Stimulated activated memory B cell treated with anti-CD40 and anti-IgM and Interleukin-4, amounts not matched to agents 10 μg/mL and 1 μg/mL and 100 μg/mL, for 72 hours (primary cell): ENCODE data around the gene PFKP.
A peak's percentile ranks its signal among the peaks of the same experiment; 100 is the strongest.

Experiments used
- ATAC-seq: fragments of 150-1000 bp; cut with Tn5 transposase; 2 replicates; pipeline ENCODE4 v1.10.0; 2021
- H3K27ac Mint-ChIP-seq: one replicate; pipeline ENCODE4 v1.8.0; 2022; ENCODE audit warnings: mild to moderate bottlenecking, mixed read lengths
- H3K27me3 Mint-ChIP-seq: one replicate; pipeline ENCODE4 v1.8.0; 2022; ENCODE audit warnings: mixed read lengths
- H3K36me3 Mint-ChIP-seq: one replicate; pipeline ENCODE4 v1.8.0; 2022; ENCODE audit warnings: mixed read lengths
- H3K4me1 Mint-ChIP-seq: one replicate; pipeline ENCODE4 v1.8.0; 2022; ENCODE audit warnings: mixed read lengths
- H3K4me3 Mint-ChIP-seq: one replicate; pipeline ENCODE4 v1.8.0; 2022; ENCODE audit warnings: mild to moderate bottlenecking, moderate library complexity, mixed read lengths
- H3K9me3 Mint-ChIP-seq: one replicate; pipeline ENCODE4 v1.8.0; 2022; ENCODE audit warnings: mixed read lengths

Gene PFKP

DNA sequence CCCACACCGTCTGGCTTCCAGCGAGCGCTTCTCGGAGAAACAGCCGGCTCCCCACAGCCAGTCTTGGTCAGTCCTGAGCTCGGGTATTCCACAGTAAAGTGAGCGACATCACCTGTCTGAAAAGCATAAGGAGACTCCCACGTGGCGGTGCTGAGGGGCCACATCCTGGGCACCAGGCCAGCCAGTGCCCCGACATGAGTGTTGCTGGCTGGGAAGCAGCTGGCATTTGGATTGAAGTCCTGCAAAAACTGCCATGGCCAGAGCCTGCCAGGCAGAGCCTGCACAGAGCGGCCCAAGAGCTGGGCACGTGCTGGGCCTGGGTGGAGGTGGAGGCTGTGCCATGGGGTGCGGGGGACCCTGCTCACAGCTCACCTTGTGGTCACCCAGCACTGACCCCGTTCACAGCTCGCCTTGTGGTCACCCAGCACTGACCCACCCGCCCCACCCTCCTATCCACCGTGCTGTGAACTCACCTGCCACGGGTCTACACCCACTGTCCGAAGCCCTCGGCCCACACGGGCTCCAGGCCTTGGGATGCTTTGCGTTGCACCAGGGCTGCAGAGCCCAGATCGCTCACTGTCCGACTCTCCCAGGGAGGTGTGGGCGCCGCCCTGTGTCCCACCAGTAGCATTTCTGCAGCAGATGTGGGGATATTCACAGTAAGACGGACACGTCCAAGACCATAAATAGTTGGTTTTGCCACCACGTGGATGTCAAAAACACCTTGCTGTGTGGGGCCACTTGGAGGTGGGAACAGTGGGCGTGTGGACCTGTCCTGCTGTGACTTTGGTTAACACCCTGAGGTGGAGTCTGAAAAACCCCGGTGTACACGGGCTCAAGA lies 56.4 kb downstream of the PFKP start:
- ATAC-seq, result no peak
- H3K27ac Mint-ChIP-seq, result no peak overlapping the region
- H3K4me3 Mint-ChIP-seq, result no peak overlapping the region
- H3K27me3 Mint-ChIP-seq, result no peaks in the 10 kb centered on the region
- peaks cover 56% of the 10 kb centered on the region for H3K36me3 Mint-ChIP-seq
- H3K9me3 Mint-ChIP-seq, result no peaks in the 10 kb centered on the region
- H3K4me1 Mint-ChIP-seq, result peaks cover 5% of the 10 kb centered on the region

DNA sequence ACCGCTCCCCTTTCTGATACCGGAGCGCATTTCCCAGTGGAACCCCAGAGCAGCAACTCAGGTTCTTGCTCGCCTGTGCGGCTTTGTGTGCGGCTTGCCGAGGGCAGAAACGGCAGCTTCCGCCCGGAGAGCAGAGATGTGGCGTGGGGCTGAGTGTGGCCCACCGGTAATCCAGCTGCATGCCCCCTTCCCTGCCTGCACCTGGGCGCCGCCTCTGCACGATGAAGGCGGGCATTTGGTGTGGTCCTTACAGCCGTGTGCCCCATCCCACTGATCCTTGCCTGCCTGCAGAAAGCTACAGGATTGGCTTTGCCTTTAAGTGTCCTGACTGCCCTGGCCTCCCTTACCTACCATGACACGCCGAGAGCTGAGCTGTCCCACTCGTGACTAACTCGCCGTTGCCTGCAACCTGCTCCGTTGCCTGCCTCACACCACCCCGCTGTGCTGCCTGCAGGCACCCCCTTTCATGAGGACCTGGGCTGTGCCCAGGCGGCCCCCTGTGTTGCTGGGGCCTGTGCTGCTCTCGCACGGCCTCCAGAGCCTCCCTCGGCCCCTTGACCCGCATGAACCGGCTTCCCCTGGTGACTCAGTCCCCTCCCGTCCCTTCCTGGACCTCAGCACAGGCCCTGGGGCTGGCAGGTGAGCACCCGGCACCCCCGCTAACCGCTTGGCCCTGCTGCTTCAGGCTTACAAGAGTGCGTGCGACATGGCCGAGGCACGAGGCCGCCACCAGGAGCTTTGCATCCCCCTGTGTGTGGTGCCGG lies 57.2 kb downstream of the PFKP start:
- H3K36me3 Mint-ChIP-seq, result peaks cover 61% of the 10 kb centered on the region
- H3K27ac Mint-ChIP-seq, result no peak overlapping the region

DNA sequence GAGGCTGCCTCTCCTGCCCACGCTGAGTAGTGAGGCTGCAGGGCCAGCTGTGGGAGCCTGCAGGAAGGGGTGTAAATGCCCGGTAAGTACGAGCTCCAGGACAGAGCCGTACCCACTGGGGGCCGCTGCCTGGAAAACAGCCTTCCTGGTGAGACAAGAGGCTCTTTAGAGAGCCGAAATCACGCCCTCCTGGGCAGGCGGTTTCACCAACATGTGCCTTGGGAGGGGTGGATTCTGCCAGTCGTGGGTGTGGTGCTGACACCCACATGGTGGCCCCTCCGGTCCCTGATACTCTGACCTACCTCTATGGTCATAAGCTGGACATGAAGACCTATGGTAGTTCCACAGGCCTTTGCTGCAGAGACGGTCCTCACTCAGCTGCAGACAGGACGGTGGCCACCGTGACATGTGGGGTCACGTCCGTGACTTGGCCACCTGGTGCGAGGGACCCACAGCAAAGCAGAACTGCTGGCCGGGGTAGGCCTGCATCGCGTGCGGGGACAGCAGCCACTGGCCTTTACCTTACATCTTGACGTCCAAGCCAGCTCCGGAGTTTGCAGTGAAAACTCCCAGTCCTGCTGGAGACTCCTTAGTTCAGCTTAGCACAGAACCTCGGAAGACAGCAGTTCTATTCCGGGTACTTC lies 58.3 kb downstream of the PFKP start:
- Mint-ChIP-seq H3K4me3 (no peak overlapping the region), H3K4me1 (peaks cover 5% of the 10 kb centered on the region), H3K9me3 (no peaks in the 10 kb centered on the region), H3K27me3 (no peaks in the 10 kb centered on the region), H3K27ac (no peak overlapping the region), H3K36me3 (peaks cover 62% of the 10 kb centered on the region)
- ATAC-seq, result peak; percentile 14

More for the DNA sequence above, 57.2 kb downstream of the PFKP start:
- Mint-ChIP-seq H3K9me3 (no peaks in the 10 kb centered on the region), H3K27me3 (no peaks in the 10 kb centered on the region), H3K4me3 (no peak overlapping the region), H3K4me1 (peaks cover 5% of the 10 kb centered on the region)
- no peak for ATAC-seq

DNA sequence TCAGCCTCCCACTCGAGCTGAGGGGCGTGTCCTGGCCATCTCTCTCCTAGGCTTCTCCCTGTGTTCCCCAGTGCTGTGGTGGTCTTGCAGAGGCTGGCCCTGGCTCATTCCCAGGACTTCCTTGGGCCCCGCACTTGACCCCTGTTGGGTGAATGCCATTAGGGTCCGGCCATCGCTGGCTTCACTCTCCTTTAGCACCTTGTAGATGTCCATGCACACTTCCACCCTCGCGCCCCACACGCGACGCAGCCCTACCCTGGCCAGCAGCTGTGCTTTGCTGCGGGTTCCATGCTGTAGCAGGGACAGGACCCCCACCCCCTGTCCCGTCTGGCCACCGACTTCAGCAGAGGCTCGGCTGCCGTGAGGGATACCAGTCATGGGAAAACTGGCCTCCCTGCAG lies 58.9 kb downstream of the PFKP start:
- Mint-ChIP-seq H3K4me1 (peaks cover 5% of the 10 kb centered on the region), H3K36me3 (peaks cover 61% of the 10 kb centered on the region), H3K27me3 (no peaks in the 10 kb centered on the region), H3K27ac (no peak overlapping the region), H3K9me3 (no peaks in the 10 kb centered on the region), H3K4me3 (no peak overlapping the region)
- ATAC-seq, result no peak

DNA sequence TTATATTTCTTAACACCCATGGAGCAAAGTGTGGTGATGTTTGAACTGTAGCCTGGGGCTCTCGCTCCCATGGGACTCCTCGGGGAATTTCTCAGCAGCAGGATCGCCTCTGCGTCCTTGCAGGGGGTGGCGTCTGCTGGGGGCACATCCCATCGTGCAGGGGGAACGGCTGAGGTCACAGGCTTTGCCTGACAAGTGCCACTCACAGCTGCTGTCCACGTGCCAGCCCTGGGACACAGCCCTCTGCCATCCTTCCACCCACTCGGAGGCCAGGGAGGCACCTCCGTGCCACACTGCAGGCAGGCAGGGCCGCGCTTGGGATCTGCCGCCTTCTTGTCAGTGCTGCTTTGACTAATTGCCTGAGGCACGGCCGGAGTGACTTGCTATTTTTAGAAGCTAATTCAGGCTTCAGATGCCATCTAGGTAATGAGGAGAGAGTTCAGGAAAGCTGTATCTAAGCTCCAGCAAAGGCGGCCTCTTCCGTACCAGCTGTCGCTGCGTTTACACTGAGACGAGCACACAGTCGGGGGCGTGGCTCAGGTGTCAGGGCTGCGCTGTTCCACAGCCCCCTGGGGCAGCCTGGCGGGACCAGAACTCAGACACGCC lies 59.5 kb downstream of the PFKP start:
- Mint-ChIP-seq H3K9me3 (no peaks in the 10 kb centered on the region), H3K27me3 (no peaks in the 10 kb centered on the region), H3K4me1 (peaks cover 5% of the 10 kb centered on the region), H3K36me3 (peaks cover 64% of the 10 kb centered on the region), H3K27ac (no peak overlapping the region), H3K4me3 (no peak overlapping the region)
- ATAC-seq, result no peak

DNA sequence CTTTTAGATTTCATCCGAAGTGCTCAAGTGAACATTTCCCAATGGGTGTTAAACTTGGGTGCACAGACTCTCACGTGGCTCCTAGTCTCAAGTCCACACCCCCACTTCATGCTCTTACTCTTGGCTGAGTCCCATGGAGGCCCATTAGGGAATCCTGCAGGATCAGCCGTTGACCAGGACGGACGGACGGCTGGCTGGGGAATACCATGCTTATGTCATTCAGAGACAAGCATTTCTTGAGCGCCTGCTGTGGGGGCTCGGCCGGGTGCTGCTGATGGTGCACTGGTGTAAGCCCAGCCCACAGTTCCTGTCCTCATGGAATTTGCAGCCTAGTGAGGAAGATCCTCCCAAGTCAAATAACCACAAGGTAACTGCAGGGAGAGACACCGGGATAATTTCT lies 60.6 kb downstream of the PFKP start:
- Mint-ChIP-seq H3K4me3 (no peak overlapping the region), H3K36me3 (peaks cover 64% of the 10 kb centered on the region), H3K27me3 (no peaks in the 10 kb centered on the region), H3K9me3 (no peaks in the 10 kb centered on the region), H3K27ac (no peak overlapping the region), H3K4me1 (peaks cover 5% of the 10 kb centered on the region)
- no peak for ATAC-seq

DNA sequence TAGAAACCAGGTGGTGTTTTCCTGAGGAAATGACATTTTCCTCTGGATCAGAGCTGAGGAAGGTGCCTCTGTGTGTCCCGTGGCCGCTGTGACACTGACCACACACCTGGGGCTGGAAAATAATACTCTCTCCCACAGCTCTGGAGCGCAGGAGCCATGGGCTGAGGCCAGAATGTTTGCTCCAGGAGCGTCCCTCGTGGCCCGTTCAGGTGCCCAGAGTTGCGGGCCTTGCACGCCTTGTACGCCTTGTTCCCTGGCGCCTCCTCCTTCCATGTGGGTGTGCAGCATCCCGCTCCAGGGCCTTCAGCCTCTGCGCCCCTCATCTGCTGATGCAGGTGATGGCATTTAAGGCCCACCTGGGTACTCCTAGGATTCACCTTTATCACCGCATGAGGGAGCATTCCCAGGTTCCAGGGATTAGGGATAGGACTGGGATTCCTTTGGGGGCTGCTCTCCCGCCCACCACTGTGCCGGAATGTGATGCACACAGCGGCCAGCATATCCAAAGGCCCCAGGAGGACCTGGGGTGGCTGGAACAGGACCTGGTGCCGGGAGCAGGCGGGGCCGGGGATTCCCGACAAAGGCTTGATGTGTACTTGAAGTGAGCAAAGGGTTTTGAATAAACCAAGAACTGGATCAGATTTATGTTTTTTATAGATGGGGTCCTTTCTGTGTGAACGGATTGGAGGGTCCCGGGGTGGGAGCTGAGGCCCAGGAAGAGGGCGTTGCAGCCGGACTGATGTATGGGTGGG lies 61.2 kb downstream of the PFKP start:
- peaks cover 5% of the 10 kb centered on the region for H3K4me1 Mint-ChIP-seq
- H3K9me3 Mint-ChIP-seq, result no peaks in the 10 kb centered on the region
- peaks cover 64% of the 10 kb centered on the region for H3K36me3 Mint-ChIP-seq
- no peak for ATAC-seq
- H3K27ac Mint-ChIP-seq, result no peak overlapping the region
- no peaks in the 10 kb centered on the region for H3K27me3 Mint-ChIP-seq
- H3K4me3 Mint-ChIP-seq, result no peak overlapping the region

DNA sequence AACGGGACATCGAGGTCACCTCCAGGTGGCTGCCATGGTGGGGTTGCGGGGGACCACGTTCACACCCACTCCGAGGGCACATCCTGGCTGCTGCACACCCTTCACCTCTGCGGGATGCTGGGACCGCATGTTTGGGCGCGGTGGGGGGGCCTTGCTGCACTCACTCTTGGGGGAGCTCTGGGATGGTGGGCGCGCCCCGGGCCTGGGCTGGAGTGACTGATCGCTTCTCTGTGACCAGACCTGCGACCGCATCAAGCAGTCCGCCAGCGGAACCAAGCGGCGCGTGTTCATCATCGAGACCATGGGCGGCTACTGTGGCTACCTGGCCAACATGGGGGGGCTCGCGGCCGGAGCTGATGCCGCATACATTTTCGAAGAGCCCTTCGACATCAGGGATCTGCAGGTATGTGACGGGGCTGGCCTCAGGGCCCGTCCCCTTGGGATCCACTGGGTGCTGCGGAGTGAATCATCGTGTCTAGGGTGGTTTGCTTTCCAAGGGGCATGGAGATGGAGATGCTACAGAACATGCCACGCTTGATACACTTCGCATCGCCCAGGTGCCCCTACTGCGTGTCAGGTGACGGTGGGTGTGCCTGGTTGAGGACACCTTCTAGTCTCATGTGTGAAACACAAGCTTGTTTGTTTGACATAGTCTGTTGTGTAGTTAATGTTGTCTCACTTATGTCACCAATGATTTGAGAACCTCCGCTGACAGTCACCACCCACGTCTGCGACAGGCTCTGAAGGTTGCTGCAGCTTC lies 62.4 kb downstream of the PFKP start:
- Mint-ChIP-seq H3K9me3 (no peaks in the 10 kb centered on the region), H3K27me3 (no peaks in the 10 kb centered on the region), H3K4me1 (peaks cover 5% of the 10 kb centered on the region), H3K27ac (no peak overlapping the region), H3K4me3 (no peak overlapping the region), H3K36me3 (peaks cover 68% of the 10 kb centered on the region)
- ATAC-seq, result peak; percentile 6

DNA sequence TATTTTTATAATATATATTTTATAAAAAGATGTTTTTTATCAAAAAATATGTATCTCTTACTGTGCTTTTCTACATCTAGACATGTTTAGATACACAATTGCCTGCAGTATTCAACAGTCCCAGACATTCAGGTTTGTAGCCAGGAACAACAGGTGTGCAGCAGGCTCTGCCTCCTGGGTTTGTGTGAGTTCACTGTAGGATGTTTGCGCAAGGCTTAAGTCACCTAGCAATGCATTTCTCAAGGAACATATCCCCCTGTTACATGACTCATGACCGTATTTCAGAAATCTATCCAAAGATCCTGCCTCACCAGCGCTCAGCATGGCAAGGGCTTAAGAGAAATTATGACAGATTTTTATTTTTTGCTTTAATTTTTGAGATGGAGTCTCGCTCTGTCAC lies 63.8 kb downstream of the PFKP start:
- Mint-ChIP-seq H3K36me3 (peaks cover 72% of the 10 kb centered on the region), H3K27me3 (no peaks in the 10 kb centered on the region), H3K9me3 (no peaks in the 10 kb centered on the region), H3K27ac (no peak overlapping the region), H3K4me3 (no peak overlapping the region), H3K4me1 (peaks cover 5% of the 10 kb centered on the region)
- no peak for ATAC-seq

DNA sequence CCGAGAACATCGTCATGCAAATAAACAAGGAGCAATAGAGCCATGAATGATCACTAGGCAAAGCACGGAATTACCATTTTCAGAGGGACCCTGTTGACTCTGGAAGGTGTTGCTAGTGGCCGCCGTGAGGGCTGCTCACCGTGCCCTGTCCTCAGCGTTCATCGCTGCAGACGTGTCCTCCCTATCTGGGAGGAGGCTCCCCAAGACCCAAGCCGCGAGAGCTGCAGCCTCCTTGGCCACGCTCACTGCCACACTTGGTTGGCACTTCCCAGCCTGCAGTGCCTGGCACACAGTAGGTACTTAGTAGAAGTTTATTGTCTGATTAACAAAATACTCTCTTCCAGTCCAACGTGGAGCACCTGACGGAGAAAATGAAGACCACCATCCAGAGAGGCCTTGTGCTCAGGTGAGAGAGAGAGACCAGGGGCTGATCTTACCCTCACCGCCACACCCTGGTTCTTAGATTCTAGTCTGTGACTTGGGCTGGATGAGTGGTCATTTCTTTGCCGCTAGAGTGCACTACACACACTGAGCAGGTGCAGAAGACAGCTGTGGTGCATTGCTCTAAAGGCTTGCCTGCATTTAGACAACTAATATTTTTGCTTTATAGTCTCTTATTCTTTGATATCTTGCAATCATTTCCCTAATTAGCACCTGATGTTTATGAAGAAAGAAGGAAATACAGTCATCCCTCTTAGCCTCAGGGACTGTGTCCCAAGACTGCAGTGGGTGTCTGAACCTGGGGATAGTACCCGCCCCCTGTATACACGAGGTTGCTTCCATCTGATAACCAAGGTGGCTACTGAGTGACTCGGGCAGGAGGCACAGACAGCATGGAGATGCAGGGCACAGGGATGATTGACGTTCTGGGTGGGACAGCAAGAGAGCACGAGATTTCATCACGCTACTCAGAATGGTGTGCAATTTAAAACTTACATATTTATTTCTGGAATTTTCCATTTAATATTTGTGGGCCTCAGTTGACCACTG lies 65.0 kb downstream of the PFKP start:
- no peak overlapping the region for H3K4me3 Mint-ChIP-seq
- H3K36me3 Mint-ChIP-seq, result peaks cover 84% of the 10 kb centered on the region
- no peaks in the 10 kb centered on the region for H3K4me1 Mint-ChIP-seq
- no peak for ATAC-seq
- no peak overlapping the region for H3K27ac Mint-ChIP-seq
- H3K9me3 Mint-ChIP-seq, result no peaks in the 10 kb centered on the region
- H3K27me3 Mint-ChIP-seq, result no peaks in the 10 kb centered on the region

DNA sequence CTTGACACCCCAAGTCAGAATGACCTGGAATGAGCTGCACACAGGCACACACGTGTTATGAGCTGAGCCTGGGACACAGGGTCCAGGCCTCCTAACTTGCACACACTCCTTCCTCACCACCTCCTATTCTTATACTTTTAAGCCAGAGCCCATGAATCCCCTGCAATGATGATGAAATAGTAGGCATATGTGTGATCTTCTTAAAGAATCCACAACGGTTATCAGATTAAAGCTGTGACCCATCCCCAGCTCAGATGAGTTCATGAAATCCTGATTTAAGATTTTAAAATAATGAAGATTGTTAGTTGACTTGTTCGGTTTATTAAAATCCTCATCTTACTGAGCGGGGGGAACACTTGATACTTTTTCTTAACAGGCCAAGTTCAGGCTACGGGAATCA lies 66.6 kb downstream of the PFKP start:
- Mint-ChIP-seq H3K36me3 (peaks cover 88% of the 10 kb centered on the region), H3K4me3 (no peak overlapping the region), H3K27me3 (no peaks in the 10 kb centered on the region), H3K4me1 (no peaks in the 10 kb centered on the region), H3K27ac (no peak overlapping the region), H3K9me3 (no peaks in the 10 kb centered on the region)
- ATAC-seq, result no peak

DNA sequence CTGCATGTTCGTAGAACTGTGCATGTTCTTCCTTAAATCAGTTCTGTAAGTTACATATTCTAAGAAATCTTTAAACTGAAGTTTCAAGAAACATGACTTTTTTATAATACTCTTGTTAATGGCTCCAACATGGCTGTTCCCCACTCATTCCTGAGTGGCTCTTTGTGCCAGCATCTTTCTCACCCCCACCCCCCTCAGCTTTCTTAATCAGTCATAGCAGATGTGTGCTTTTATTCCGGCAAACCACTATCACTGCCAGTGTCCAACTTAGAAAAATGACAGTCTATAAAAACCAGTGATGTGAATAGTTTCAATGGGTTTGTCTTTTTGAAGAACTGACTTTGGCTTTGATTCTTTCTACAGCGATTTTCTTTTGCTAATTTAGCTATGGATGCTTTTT lies 67.7 kb downstream of the PFKP start:
- Mint-ChIP-seq H3K27ac (no peak overlapping the region), H3K27me3 (no peaks in the 10 kb centered on the region), H3K36me3 (peaks cover 88% of the 10 kb centered on the region), H3K4me1 (no peaks in the 10 kb centered on the region), H3K9me3 (no peaks in the 10 kb centered on the region), H3K4me3 (no peak overlapping the region)
- no peak for ATAC-seq

DNA sequence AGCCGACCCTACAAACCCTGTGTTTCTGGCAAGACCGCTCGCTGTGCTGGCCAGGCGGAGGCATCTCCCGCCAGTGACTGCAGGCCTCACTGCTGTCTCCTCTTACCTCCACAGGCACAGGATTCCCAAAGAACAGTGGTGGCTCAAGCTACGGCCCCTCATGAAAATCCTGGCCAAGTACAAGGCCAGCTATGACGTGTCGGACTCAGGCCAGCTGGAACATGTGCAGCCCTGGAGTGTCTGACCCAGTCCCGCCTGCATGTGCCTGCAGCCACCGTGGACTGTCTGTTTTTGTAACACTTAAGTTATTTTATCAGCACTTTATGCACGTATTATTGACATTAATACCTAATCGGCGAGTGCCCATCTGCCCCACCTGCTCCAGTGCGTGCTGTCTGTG lies 69.0 kb downstream of the PFKP start:
- ATAC-seq, result no peak
- Mint-ChIP-seq H3K4me3 (no peak overlapping the region), H3K27me3 (no peaks in the 10 kb centered on the region), H3K4me1 (no peaks in the 10 kb centered on the region), H3K9me3 (no peaks in the 10 kb centered on the region), H3K27ac (no peak overlapping the region), H3K36me3 (peaks cover 90% of the 10 kb centered on the region)
